ENCODE data around the gene ATP6V1F.

Gene ATP6V1F

DNA sequence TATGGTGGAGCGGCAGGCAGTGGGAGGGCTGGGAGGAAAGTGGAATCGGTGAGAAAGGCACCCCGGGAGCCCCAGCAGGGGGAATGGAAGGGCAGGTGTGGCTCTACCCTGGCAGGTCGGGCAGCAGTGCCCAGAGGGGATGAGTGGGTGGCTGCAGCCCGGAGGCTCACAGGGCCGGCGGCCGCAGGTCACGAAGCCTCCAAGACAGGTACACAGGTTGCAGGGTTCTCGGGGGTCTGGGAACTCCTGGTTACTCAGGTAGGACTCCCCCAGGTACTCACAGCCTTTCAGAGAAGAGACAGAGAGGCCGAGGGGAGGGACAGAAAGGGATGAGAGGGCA lies 26.1 kb downstream of the ATP6V1F start:
- no peaks in the 10 kb centered on the region for H4K20me1 ChIP-seq (ENCODE audit: low read depth, low read length)
- H3K4me2 ChIP-seq (ENCODE audit: low read depth, low read length, poor library complexity, severe bottlenecking): no peak overlapping the region
- H2AFZ ChIP-seq (ENCODE audit: low read depth, low read length, severe bottlenecking): no peak overlapping the region
- 0 out of 2 replicates have a peak, but pooled peaks cover 7% of the 10 kb centered on the region for H3F3A ChIP-seq (ENCODE audit: insufficient read depth)
- no peaks in the 10 kb centered on the region for H3K9me2 ChIP-seq (replicated peaks; ENCODE audit: insufficient read depth, low read length)
- H3K27me3 ChIP-seq (ENCODE audit: low read length): no peaks in the 10 kb centered on the region
- H3K27ac ChIP-seq (ENCODE audit: low read depth, low read length): no peak overlapping the region
- TF ChIP-seq, protein P1, sequence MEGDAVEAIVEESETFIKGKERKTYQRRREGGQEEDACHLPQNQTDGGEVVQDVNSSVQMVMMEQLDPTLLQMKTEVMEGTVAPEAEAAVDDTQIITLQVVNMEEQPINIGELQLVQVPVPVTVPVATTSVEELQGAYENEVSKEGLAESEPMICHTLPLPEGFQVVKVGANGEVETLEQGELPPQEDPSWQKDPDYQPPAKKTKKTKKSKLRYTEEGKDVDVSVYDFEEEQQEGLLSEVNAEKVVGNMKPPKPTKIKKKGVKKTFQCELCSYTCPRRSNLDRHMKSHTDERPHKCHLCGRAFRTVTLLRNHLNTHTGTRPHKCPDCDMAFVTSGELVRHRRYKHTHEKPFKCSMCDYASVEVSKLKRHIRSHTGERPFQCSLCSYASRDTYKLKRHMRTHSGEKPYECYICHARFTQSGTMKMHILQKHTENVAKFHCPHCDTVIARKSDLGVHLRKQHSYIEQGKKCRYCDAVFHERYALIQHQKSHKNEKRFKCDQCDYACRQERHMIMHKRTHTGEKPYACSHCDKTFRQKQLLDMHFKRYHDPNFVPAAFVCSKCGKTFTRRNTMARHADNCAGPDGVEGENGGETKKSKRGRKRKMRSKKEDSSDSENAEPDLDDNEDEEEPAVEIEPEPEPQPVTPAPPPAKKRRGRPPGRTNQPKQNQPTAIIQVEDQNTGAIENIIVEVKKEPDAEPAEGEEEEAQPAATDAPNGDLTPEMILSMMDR (IDR thresholded peaks at IDR 0.05; ENCODE audit: insufficient read depth, low read length, poor library complexity, severe bottlenecking): no peak
- TF ChIP-seq EZH2phosphoT487 (conservative IDR thresholded peaks at IDR 0.05; ENCODE audit: low read length): no peak
- H3K79me2 ChIP-seq (ENCODE audit: insufficient read depth, low read length): no peaks in the 10 kb centered on the region
- peaks cover 5% of the 10 kb centered on the region; the same call in 1 of the 2 replicates for H3K9me3 ChIP-seq (ENCODE audit: insufficient read depth, low read length)
- H3K4me3 ChIP-seq (ENCODE audit: insufficient read depth, low read length, poor library complexity, severe bottlenecking): no peak overlapping the region
- no peak overlapping the region for H3K9ac ChIP-seq (ENCODE audit: low read length)
- no peaks in the 10 kb centered on the region for H3K36me3 ChIP-seq (ENCODE audit: low read length)

DNA sequence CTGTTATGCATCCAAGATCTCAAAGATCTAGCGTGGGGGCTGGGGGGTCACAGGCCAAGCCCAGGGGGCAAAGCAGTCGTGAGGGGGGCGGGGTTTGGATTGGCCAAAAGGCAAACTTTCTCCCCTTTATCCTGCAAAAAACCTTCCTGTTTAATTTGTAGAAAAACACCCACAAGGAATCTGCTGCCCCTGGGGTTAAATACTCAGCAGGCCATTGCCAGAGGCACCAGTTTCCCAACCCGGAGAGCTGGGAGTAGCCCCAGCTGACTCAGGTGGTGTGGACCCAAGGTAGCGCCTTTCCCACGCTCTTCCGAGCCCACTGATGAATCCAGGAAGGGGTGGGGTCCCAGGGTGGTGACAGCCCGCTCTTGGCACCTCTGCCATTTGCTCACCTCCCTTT lies 26.5 kb downstream of the ATP6V1F start:
- TF ChIP-seq, protein P1 (IDR thresholded peaks at IDR 0.05; ENCODE audit: insufficient read depth, low read length, poor library complexity, severe bottlenecking): no peak
- no peak overlapping the region for H2AFZ ChIP-seq (ENCODE audit: low read depth, low read length, severe bottlenecking)

DNA sequence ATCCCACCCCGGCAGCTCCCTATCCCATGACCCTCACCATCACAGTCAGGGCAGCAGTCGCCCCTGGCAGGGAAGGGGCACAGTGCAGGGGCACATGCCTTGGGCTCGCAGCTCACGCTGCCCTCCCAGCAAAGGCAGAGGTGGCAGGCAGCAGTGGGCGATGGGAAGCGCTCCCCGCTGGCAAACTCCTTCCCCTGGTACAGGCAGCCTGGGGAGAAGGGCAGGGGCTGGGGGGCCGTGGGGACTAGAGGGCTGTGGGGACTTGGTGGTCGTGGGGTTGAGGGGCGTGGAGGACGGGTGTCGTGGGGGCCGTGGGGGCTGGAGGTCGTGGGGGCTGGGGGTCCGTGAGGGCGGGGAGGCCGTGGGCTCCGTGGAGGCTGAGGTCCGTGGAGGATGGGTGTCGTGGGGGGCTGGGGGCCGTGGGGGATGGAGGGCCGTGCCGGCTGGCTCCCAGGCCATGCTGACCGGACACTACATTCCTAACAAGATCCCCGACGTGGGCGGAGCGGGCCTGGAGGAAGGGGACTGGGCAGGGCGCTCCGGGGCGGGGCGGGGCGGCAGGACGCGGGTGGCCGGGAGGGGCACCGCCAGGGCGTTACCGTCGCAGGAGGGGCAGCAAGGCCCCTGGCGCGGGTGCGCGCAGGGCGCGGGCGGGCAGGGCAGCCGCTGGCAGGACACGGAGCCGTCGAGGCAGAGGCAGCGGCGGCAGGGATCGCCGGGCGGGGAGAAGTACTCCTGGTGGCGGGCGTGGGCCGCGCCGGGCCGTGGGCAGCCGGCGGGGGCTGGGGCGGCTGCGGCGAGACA lies 27.9 kb downstream of the ATP6V1F start:
- 0 out of 2 replicates have a peak, but pooled peaks cover 7% of the 10 kb centered on the region for H3F3A ChIP-seq (ENCODE audit: insufficient read depth)

More for the DNA sequence above, 26.5 kb downstream of the ATP6V1F start:
- Histone ChIP-seq H3F3A (ENCODE audit: insufficient read depth) (0 out of 2 replicates have a peak, but pooled peaks cover 7% of the 10 kb centered on the region), H4K20me1 (ENCODE audit: low read depth, low read length) (no peaks in the 10 kb centered on the region), H3K27me3 (ENCODE audit: low read length) (no peaks in the 10 kb centered on the region), H3K9me2 (replicated peaks; ENCODE audit: insufficient read depth, low read length) (no peaks in the 10 kb centered on the region), H3K4me3 (ENCODE audit: insufficient read depth, low read length, poor library complexity, severe bottlenecking) (no peak overlapping the region), H3K9ac (ENCODE audit: low read length) (no peak overlapping the region), H3K79me2 (ENCODE audit: insufficient read depth, low read length) (no peaks in the 10 kb centered on the region), H3K27ac (ENCODE audit: low read depth, low read length) (no peak overlapping the region), H3K36me3 (ENCODE audit: low read length) (no peaks in the 10 kb centered on the region), H3K9me3 (ENCODE audit: insufficient read depth, low read length) (peaks cover 5% of the 10 kb centered on the region; the same call in 1 of the 2 replicates), H3K4me2 (ENCODE audit: low read depth, low read length, poor library complexity, severe bottlenecking) (no peak overlapping the region)

More for the DNA sequence above, 27.9 kb downstream of the ATP6V1F start:
- no peak overlapping the region for H3K27ac ChIP-seq (ENCODE audit: low read depth, low read length)
- no peaks in the 10 kb centered on the region for H3K36me3 ChIP-seq (ENCODE audit: low read length)
- H3K9me2 ChIP-seq (replicated peaks; ENCODE audit: insufficient read depth, low read length): no peaks in the 10 kb centered on the region
- no peak overlapping the region for H3K4me3 ChIP-seq (ENCODE audit: insufficient read depth, low read length, poor library complexity, severe bottlenecking)
- no peaks in the 10 kb centered on the region for H3K79me2 ChIP-seq (ENCODE audit: insufficient read depth, low read length)
- no peaks in the 10 kb centered on the region for H3K27me3 ChIP-seq (ENCODE audit: low read length)
- H3K4me2 ChIP-seq (ENCODE audit: low read depth, low read length, poor library complexity, severe bottlenecking): no peak overlapping the region
- H4K20me1 ChIP-seq (ENCODE audit: low read depth, low read length): no peaks in the 10 kb centered on the region
- no peak for TF ChIP-seq EZH2phosphoT487 (conservative IDR thresholded peaks at IDR 0.05; ENCODE audit: low read length)
- TF ChIP-seq, protein P1 (IDR thresholded peaks at IDR 0.05; ENCODE audit: insufficient read depth, low read length, poor library complexity, severe bottlenecking): no peak
- H3K9me3 ChIP-seq (ENCODE audit: insufficient read depth, low read length): peaks cover 5% of the 10 kb centered on the region; the same call in 1 of the 2 replicates
- no peak overlapping the region for H2AFZ ChIP-seq (ENCODE audit: low read depth, low read length, severe bottlenecking)
- H3K9ac ChIP-seq (ENCODE audit: low read length): no peak overlapping the region

All from SU-DHL-6 (cell line).